ENCODE data around the gene DOCK6. TPM values are rescaled to one million over a fixed set of nuclear protein-coding genes. Genes with fewer than 3 reads are reported as not detected.
A peak's percentile ranks its signal among the peaks of the same experiment; 100 is the strongest.

DOCK6 gene
- total and polyA plus RNA-seq, 9 donors, result 12.8 to 60.0 (median 31.4) TPM

GRCh38 chr19:11293433-11294389, 31.4 kb upstream of the DOCK6 start:
- TF ChIP-seq CTCF (IDR thresholded peaks at IDR 0.05) (peak; percentile 85 to 98 (median 97)), POLR2A (IDR thresholded peaks at IDR 0.05) (no peak)
- intact Hi-C loops (cut with DNase I), result loop anchor here in 3 of 4 donors (2.0 to 10.0 kb wide), 7 partner anchors 44 to 291 kb away; partner anchors contain the start of genes ELAVL3 (in 1 of the 3), EPOR (in 1 of the 3) and RAB3D (in 1 of the 3)
- Histone ChIP-seq H3K9me3 (no peaks in the 10 kb centered on the region), H3K4me3 (peak overlapping the region; percentile 13), H3K27me3 (no peaks in the 10 kb centered on the region), H3K4me1 (ENCODE audit: insufficient read depth) (no peaks in the 10 kb centered on the region), H3K27ac (no peak overlapping the region), H3K36me3 (no peaks in the 10 kb centered on the region)
- DNase-seq, result peak; percentile 91 to 97 (median 93)
- WGBS, 3 donors, result 3% methylated on average over 39 to 41 of the region's 41 CpGs

- Histone ChIP-seq H3K9me3 (no peaks in the 10 kb centered on the region), H3K27ac (no peak overlapping the region), H3K4me1 (ENCODE audit: insufficient read depth) (no peaks in the 10 kb centered on the region), H3K27me3 (no peaks in the 10 kb centered on the region), H3K4me3 (no peak overlapping the region), H3K36me3 (no peaks in the 10 kb centered on the region)
- no peak for TF ChIP-seq POLR2A (IDR thresholded peaks at IDR 0.05)
- no peak for TF ChIP-seq CTCF (IDR thresholded peaks at IDR 0.05)
- TF ChIP-seq EP300 (IDR thresholded peaks at IDR 0.05), result no peak
- WGBS, 3 donors, result 66 to 81% (median 74%) methylated on average over 1 of the region's 1 CpG
- no peak for DNase-seq
- intact Hi-C loops (cut with DNase I), result loop anchor here in 3 of 4 donors (5.0 to 10.0 kb wide), 6 partner anchors 45 to 293 kb away; partner anchors contain the start of genes ELAVL3 (in 1 of the 3), EPOR (in 1 of the 3) and RAB3D (in 1 of the 3)
These were observed 29.7 kb upstream of the DOCK6 start for GRCh38 chr19:11291991-11292390.

- Histone ChIP-seq H3K36me3 (no peaks in the 10 kb centered on the region), H3K9me3 (no peaks in the 10 kb centered on the region), H3K4me3 (no peak overlapping the region), H3K27ac (no peak overlapping the region), H3K4me1 (ENCODE audit: insufficient read depth) (no peaks in the 10 kb centered on the region), H3K27me3 (no peaks in the 10 kb centered on the region)
- TF ChIP-seq POLR2A (IDR thresholded peaks at IDR 0.05) (no peak), CTCF (IDR thresholded peaks at IDR 0.05) (no peak), EP300 (IDR thresholded peaks at IDR 0.05) (no peak)
- intact Hi-C loops (cut with DNase I), result loop anchor here in 3 of 4 donors (5.0 to 10.0 kb wide), 6 partner anchors 46 to 293 kb away; partner anchors contain the start of genes ELAVL3 (in 1 of the 3), EPOR (in 1 of the 3) and RAB3D (in 1 of the 3)
- DNase-seq, result no peak
- WGBS, 3 donors, result 89 to 90% (median 90%) methylated on average over 7 of the region's 7 CpGs
These were observed 29.1 kb upstream of the DOCK6 start for GRCh38 chr19:11291415-11291814.

- WGBS, 3 donors, result 74 to 80% (median 75%) methylated on average over 4 of the region's 4 CpGs
- DNase-seq, result no peak
These were observed 27.9 kb upstream of the DOCK6 start for GRCh38 chr19:11290256-11290655.

More at GRCh38 chr19:11290256-11290655, 27.9 kb upstream of the DOCK6 start:
- Histone ChIP-seq H3K36me3 (no peaks in the 10 kb centered on the region), H3K27ac (no peak overlapping the region), H3K4me3 (no peak overlapping the region), H3K9me3 (no peaks in the 10 kb centered on the region), H3K4me1 (ENCODE audit: insufficient read depth) (no peaks in the 10 kb centered on the region), H3K27me3 (no peaks in the 10 kb centered on the region)
- no peak for TF ChIP-seq POLR2A (IDR thresholded peaks at IDR 0.05)
- no peak for TF ChIP-seq EP300 (IDR thresholded peaks at IDR 0.05)
- intact Hi-C loops (cut with DNase I), result loop anchor here in 3 of 4 donors (5.0 to 10.0 kb wide), 6 partner anchors 47 to 295 kb away; partner anchors contain the start of genes ELAVL3 (in 1 of the 3), EPOR (in 1 of the 3) and RAB3D (in 1 of the 3)

Data from ovary (tissue), 9 donors.